SK-N-SH treated with all-trans-retinoic acid at 6 μM for 48 hours (cell line): ENCODE measurements around the gene CCDC14.

Experiments used
- ARNTL ChIP-seq: fragments of 450-650 bp; formaldehyde crosslinking; IDR thresholded peaks from 2 replicates; pipeline ENCODE4 v1.5.0; 2020; ENCODE audit warnings: low read depth, mild to moderate bottlenecking, moderate library complexity, borderline replicate concordance
- PATZ1 ChIP-seq: fragments of 250-450 bp; sonication (Bioruptor Pico); IDR thresholded peaks from 2 replicates; pipeline ENCODE4 v1.8.0; 2020; ENCODE audit warnings: mild to moderate bottlenecking, moderate library complexity, borderline replicate concordance
- ZNF565 ChIP-seq: fragments of 450-650 bp; formaldehyde crosslinking; conservative IDR thresholded peaks from 2 replicates; pipeline ENCODE4 v1.5.0; 2020; ENCODE audit warnings: low read depth, mild to moderate bottlenecking, moderate library complexity
- ZNF70 ChIP-seq: fragments of 450-650 bp; formaldehyde crosslinking; IDR thresholded peaks from 2 replicates; pipeline ENCODE4 v1.5.0; 2020; ENCODE audit warnings: mild to moderate bottlenecking, moderate library complexity

- TF ChIP-seq ZNF70 (no peak), ZNF565 (CRISPR knock-in tag) (no peak), PATZ1 (CRISPR knock-in tag) (no peak), ARNTL (CRISPR knock-in tag) (no peak)
Observed at GRCh38 chr3:123871946-123872345, 89.1 kb downstream of the CCDC14 start.
